Prostate gland (tissue), 2 donors: ENCODE data around the gene COPS7B. TPM values are rescaled to one million over a fixed set of nuclear protein-coding genes. Genes with fewer than 3 reads are reported as not detected.
A peak's percentile ranks its signal among the peaks of the same experiment; 100 is the strongest.

ENCODE experiments used
- DNase-seq: peaks from one replicate; pipeline ENCODE4 v3.0.0-alpha.2; 2019; ENCODE audit warnings: low spot score
- H3K27ac ChIP-seq, 2 donors: fragments of 200-600 bp; sonication (generic); 2 replicates each; pipeline ENCODE4 v1.5.1; 2017 to 2019
- H3K27me3 ChIP-seq: fragments of 200-600 bp; sonication (generic); replicated peaks from 2 replicates; pipeline ENCODE4 v1.5.1; 2019; ENCODE audit not compliant: insufficient read depth
- H3K36me3 ChIP-seq, 2 donors: fragments of 200-600 bp; sonication (generic); 1 replicate in 1 of 2; 2 replicates in 1 of 2; pipeline versions ENCODE4 v1.5.1 to v1.8.1; 2017 to 2019
- H3K4me1 ChIP-seq: fragments of 200-600 bp; sonication (generic); replicated peaks from 2 replicates; pipeline ENCODE4 v1.5.1; 2019
- H3K4me3 ChIP-seq, 2 donors: fragments of 200-600 bp; sonication (generic); 2 replicates each; pipeline ENCODE4 v1.5.1; 2017 to 2019
- H3K9me3 ChIP-seq: fragments of 200-600 bp; sonication (generic); 2 replicates; pipeline ENCODE4 v1.5.1; 2017
- POLR2A ChIP-seq: fragments of 450-650 bp; IDR thresholded peaks from one replicate; pipeline ENCODE4 v1.6.1; 2016; ENCODE audit warnings: antibody characterized with exemption, mild to moderate bottlenecking
- POLR2AphosphoS5 ChIP-seq: sonication (generic); formaldehyde crosslinking; IDR thresholded peaks from one replicate; pipeline ENCODE4 v1.6.1; 2017; ENCODE audit warnings: antibody characterized with exemption
- WGBS: methylation state at CpG from one replicate; pipeline ENCODE4 v1.1.5; 2018; 5-methylcytosine and 5-hydroxymethylcytosine counted together
- intact Hi-C: fragments of 100-400 bp; cut with DNase I; formaldehyde crosslinking; loops from one replicate; pipeline ENCODE4 v1.14.2; 2022
- total RNA-seq, 2 donors: library from RNA; depleted of rRNA; stranded (reverse); fragments of >200 nt; gene quantifications; one replicate each; pipeline ENCODE4 v1.1.0, GENCODE V29; 2016
- TF ChIP-seq, protein P1 (sequence below), 4 experiments: fragments of 200-600 bp in 2 of 4; fragments of 450-650 bp in 2 of 4; sonication (generic) in 2 of 4; IDR thresholded peaks; 1 replicate in 3 of 4; 2 replicates in 1 of 4; pipeline ENCODE4 v1.5.1; 2016 to 2019; ENCODE audit warnings: antibody characterized with exemption in 4 of 4, mild to moderate bottlenecking in 2 of 4, moderate library complexity in 2 of 4

Gene COPS7B
- total RNA-seq, 2 donors from 2014 or later, result 20.4 to 42.7 TPM

DNA sequence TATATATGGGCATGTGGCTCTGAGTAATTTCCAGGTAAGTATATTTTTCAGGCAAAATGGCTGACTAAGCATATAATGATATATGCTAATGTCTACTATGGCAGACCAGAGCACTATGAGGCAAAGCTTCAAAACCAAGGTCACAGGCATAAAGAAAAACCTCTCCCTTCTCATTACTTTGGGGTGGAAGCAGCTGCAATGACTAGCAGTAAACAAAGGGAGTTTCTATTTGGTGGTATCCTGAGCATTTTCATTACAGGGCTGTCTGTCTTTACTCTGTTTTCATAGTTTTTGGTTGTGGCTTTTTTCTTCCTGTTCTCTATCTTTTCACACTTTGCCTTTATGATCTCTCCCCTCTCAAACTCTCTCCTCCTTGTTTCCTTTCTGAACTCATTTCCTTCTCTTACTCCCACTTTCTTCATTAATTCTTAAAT, 20.7 kb upstream of the COPS7B start:
- Histone ChIP-seq H3K4me3 (no peak overlapping the region), H3K27ac (no peak overlapping the region), H3K36me3 (no peaks in the 10 kb centered on the region), H3K9me3 (no peaks in the 10 kb centered on the region), H3K4me1 (no peaks in the 10 kb centered on the region), H3K27me3 (no peaks in the 10 kb centered on the region)
- DNase-seq, result no peak
- intact Hi-C loops, result no loop called here
- no peak for TF ChIP-seq POLR2A
- TF ChIP-seq POLR2AphosphoS5, result no peak
- TF ChIP-seq, protein P1, sequence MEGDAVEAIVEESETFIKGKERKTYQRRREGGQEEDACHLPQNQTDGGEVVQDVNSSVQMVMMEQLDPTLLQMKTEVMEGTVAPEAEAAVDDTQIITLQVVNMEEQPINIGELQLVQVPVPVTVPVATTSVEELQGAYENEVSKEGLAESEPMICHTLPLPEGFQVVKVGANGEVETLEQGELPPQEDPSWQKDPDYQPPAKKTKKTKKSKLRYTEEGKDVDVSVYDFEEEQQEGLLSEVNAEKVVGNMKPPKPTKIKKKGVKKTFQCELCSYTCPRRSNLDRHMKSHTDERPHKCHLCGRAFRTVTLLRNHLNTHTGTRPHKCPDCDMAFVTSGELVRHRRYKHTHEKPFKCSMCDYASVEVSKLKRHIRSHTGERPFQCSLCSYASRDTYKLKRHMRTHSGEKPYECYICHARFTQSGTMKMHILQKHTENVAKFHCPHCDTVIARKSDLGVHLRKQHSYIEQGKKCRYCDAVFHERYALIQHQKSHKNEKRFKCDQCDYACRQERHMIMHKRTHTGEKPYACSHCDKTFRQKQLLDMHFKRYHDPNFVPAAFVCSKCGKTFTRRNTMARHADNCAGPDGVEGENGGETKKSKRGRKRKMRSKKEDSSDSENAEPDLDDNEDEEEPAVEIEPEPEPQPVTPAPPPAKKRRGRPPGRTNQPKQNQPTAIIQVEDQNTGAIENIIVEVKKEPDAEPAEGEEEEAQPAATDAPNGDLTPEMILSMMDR (IDR thresholded peaks at IDR 0.05), result no peak

DNA sequence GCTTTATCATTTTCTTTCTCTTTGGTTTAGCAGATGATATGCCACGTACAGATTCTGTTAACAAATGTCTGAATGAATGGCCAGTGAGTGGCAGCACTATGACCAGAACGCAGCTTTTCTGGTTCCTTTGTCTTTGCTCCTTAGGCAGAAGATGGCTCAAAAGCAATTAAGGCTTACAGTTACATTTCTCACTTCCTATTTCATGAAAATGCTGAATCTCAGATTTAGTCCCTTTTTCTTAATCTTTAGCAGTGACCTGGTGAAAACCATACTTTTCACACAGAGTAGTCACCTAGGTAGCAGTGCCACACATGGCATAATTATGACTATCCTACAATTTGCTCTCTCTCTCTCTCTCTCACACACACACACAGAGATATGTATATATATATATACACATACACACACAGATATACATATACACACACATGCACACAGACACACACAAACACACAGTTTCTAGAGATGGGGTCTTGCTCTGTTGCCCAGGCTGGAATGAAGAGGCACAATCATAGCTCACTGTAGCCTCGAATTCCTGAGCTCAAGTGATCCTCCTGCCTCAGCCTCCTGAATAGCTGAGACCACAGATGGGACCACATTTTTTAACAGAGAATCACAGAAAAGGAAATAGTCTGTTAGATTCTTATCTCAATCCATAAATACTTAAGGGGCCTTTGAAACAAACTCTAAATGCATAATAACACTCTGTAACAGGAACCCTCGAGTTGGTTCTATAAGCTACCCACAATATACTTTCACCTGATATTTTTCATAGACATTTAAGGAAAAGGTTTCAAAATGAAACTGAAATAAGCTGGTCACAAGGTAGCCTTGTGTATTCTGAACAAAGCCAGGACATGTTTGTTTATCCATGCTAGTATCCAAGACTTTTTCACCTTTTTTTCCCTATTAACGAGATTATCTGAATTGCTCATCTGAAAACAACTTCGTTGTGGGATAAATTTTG, 16.8 kb upstream of the COPS7B start:
- no peak overlapping the region for H3K4me3 ChIP-seq
- H3K27me3 ChIP-seq, result no peaks in the 10 kb centered on the region
- H3K4me1 ChIP-seq, result no peaks in the 10 kb centered on the region
- 67% methylated on average over 6 of the region's 6 CpGs for WGBS
- DNase-seq, result no peak
- no peak overlapping the region for H3K27ac ChIP-seq
- intact Hi-C loops, result no loop called here
- no peaks in the 10 kb centered on the region for H3K36me3 ChIP-seq
- no peak for TF ChIP-seq POLR2AphosphoS5
- TF ChIP-seq POLR2A, result no peak
- TF ChIP-seq, protein P1 (IDR thresholded peaks at IDR 0.05), result no peak
- H3K9me3 ChIP-seq, result no peaks in the 10 kb centered on the region

DNA sequence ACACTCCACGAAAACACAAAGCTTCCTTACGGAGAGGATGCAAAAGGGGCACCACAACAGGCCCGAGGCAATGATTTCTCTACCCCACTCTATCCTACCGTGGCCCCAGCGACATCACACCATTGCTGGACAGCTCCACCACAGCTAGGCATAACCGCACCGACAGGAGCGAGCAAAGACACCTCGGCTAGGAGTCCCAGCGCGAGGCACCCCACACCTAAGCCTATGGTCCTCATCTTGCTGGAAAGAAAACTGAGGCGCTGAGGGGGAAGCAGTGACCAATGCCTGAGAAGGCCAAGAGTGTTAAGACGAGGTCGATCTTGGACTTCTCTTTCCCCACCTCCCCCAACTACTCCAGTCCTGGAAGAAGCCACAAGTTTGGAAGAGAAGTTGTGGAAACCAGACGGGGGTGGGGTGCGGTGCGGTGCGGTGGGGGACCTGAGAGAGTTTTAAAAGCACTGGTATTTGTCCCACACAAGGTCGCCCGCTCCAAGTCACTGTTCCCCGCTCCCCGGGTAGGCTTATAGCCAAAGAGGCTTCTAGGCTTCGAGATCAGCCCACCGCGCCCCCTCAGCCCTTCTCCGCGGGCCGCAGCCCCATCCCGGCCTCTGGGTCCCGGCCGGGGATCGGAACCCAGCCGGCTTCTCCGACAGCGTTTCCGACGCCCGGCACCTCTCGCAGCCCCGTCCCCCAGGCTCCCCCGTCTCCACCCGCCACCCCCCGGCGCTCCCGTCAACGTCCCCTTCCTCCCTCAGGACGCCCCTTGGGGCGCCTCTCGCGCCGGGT, 5.9 kb upstream of the COPS7B start:
- H3K4me1 ChIP-seq, result no peaks in the 10 kb centered on the region
- peak overlapping the region; percentile 74 to 96 for H3K4me3 ChIP-seq
- intact Hi-C loops, result loop anchor here (10.0 kb wide), 1 partner anchor 184 kb away; the partner anchor contains the start of gene DIS3L2
- no peaks in the 10 kb centered on the region for H3K27me3 ChIP-seq
- TF ChIP-seq, protein P1 (IDR thresholded peaks at IDR 0.05), result no peak
- TF ChIP-seq POLR2A (no peak), POLR2AphosphoS5 (no peak)
- H3K9me3 ChIP-seq, result no peaks in the 10 kb centered on the region
- WGBS, result 5% methylated on average over 46 of the region's 51 CpGs
- peak overlapping the region; percentile 72 to 91 for H3K27ac ChIP-seq
- no peaks in the 10 kb centered on the region for H3K36me3 ChIP-seq
- no peak for DNase-seq

DNA sequence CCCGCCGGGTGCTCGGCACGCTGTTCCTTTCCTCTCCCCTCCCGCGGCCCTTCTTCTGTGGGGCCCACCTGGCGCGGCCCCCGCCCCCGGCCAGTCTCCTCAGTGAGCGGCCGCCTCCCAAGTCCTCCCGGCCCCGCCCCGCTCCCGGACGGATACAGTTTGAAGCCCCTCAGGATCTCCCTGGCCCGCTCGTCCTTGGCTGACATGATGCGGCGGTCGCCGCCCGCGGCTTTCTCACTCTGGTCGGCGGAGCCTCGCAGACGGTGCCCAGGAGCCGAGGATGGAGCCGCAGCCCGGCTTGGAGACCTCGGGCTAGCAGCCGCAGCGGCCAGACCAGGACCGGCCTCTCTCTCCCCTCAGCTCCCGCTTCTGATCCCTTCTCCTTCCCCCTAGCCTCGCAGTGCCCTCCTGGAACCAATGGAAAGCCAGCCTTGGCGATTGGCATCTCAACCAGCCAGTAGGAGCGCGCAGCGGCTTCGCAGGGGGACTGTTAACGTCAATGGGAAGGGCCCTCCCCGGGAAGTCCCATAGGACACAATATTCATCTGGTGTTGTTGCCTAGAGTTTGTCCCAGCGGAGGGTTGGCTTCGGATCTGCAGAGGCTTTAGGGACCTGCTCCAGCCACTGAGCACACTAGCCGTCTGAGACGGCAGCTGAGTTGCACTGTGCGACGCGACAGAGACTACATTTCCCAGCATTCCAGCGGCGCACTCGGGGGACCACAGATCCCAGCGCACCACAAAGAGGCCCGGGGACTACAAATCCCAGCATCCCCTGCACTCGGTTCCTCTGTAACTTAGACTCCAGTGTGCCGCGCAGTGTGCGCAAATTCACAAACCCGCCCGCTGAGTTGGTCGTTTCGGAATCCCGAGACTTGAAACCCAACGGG, 5.1 kb upstream of the COPS7B start, which contains the start of gene PDE6D:
PDE6D (minus strand) TSS at position 374 of the 889 bp plus-strand sequence; CDS start at position 206, 168 bp downstream.
- intact Hi-C loops, result loop anchor here (10.0 kb wide), 1 partner anchor 184 kb away; the partner anchor contains the start of gene DIS3L2
- Histone ChIP-seq H3K36me3 (no peaks in the 10 kb centered on the region), H3K9me3 (no peaks in the 10 kb centered on the region), H3K27ac (peak within 1 kb of the TSS; percentile 72 to 91), H3K4me1 (no peaks in the 10 kb centered on the region), H3K27me3 (no peaks in the 10 kb centered on the region), H3K4me3 (peak within 1 kb of the TSS; percentile 74 to 96)
- under 1% methylated on average over 50 of the region's 67 CpGs for WGBS
- peak; percentile 98 for DNase-seq
- TF ChIP-seq, protein P1 (IDR thresholded peaks at IDR 0.05), result peak in 1 of 4 experiments; percentile 11
- TF ChIP-seq POLR2A, result peak; percentile 98
- peak; percentile 95 for TF ChIP-seq POLR2AphosphoS5
